Measurements from ENCODE around the gene SLC22A7.
"Not testable (repeated sequence)": the region's sequence is repeated elsewhere in the genome, so short reads cannot be mapped to it uniquely, and the experiment has no call there.

The SLC22A7 gene

DNA sequence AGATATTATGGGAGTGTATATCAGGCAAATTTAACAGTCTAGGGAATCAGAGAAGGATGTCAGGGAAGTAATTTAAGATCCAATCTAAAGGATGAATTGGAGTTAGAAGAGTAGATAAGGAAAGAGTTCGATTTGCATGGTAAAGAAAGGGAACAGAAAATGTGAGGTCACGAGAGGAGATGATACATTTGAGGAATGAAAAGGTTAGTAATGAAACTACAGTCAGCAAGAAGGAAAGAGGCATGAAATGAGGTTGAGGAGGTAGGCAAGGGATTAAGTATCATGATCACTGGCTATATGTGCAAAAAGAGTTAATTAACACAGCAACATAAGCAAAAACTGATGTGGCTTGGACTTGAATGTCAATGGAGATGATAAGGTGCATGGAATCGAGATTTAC lies 49.0 kb downstream of the SLC22A7 start:
- DNase-seq = no peak

DNA sequence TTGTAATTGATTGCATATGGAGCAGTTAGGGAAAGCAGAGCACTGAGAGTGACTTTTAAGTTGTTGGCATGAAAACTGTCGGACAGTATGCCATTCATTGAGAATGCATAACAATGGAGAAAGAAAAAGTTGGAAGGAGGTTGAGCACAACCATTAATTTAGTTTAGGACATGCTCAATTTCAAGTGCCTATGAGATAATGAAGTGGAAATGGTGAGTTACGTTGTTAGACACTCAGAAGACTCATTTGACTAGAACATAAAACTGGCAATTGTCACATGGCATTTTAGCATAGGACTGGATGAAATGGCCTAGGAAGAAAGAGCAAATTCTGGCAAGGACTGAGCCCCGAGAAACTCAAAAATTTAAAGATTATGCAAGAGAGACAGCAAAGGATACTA lies 49.4 kb downstream of the SLC22A7 start:
- no peak for DNase-seq

DNA sequence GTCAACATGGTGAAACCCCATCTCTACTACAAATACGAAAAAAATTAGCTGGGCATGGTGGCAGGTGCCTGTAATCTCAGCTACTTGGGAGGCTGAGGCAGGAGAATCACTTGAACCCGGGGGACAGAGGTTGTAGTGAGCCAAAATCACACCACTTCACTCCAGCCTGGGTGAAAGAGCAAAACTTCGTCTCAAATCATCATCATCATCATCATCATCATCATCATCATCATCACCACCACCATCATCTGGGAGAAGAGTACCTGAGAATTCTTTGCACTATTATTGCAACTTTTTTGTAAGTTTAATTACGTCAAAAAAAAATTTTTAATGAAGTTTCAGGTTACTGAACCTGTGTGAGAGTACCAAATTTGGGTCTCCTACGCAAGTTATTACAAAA lies 53.9 kb downstream of the SLC22A7 start:
- not testable (repeated sequence) for DNase-seq

All from stimulated activated CD4-positive, alpha-beta T cell treated with anti-CD3 and anti-CD28 coated beads, Interleukin-12 subunit alpha, Interleukin-12 subunit beta, amount 100 ng/mL, for 4 hours (primary cell).